ENCODE measurements around the gene ESPL1. TPM values are rescaled to one million over a fixed set of nuclear protein-coding genes. Genes with fewer than 3 reads are reported as not detected.
A peak's percentile ranks its signal among the peaks of the same experiment; 100 is the strongest.

The ESPL1 gene
- total and polyA plus RNA-seq, 2 of the 13 experiments (the other 11 are each of a cell fraction or from before 2014, with no cell fraction given) = 5.8 to 11.5 TPM

- TF ChIP-seq, protein P1, sequence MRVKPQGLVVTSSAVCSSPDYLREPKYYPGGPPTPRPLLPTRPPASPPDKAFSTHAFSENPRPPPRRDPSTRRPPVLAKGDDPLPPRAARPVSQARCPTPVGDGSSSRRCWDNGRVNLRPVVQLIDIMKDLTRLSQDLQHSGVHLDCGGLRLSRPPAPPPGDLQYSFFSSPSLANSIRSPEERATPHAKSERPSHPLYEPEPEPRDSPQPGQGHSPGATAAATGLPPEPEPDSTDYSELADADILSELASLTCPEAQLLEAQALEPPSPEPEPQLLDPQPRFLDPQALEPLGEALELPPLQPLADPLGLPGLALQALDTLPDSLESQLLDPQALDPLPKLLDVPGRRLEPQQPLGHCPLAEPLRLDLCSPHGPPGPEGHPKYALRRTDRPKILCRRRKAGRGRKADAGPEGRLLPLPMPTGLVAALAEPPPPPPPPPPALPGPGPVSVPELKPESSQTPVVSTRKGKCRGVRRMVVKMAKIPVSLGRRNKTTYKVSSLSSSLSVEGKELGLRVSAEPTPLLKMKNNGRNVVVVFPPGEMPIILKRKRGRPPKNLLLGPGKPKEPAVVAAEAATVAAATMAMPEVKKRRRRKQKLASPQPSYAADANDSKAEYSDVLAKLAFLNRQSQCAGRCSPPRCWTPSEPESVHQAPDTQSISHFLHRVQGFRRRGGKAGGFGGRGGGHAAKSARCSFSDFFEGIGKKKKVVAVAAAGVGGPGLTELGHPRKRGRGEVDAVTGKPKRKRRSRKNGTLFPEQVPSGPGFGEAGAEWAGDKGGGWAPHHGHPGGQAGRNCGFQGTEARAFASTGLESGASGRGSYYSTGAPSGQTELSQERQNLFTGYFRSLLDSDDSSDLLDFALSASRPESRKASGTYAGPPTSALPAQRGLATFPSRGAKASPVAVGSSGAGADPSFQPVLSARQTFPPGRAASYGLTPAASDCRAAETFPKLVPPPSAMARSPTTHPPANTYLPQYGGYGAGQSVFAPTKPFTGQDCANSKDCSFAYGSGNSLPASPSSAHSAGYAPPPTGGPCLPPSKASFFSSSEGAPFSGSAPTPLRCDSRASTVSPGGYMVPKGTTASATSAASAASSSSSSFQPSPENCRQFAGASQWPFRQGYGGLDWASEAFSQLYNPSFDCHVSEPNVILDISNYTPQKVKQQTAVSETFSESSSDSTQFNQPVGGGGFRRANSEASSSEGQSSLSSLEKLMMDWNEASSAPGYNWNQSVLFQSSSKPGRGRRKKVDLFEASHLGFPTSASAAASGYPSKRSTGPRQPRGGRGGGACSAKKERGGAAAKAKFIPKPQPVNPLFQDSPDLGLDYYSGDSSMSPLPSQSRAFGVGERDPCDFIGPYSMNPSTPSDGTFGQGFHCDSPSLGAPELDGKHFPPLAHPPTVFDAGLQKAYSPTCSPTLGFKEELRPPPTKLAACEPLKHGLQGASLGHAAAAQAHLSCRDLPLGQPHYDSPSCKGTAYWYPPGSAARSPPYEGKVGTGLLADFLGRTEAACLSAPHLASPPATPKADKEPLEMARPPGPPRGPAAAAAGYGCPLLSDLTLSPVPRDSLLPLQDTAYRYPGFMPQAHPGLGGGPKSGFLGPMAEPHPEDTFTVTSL (CRISPR knock-in tag; IDR thresholded peaks at IDR 0.05; ENCODE audit: borderline replicate concordance) = no peak
- no peak for TF ChIP-seq SMAD1 (CRISPR knock-in tag; IDR thresholded peaks at IDR 0.05; ENCODE audit: borderline replicate concordance, low read depth)
- TF ChIP-seq CEBPG (CRISPR knock-in tag; IDR thresholded peaks at IDR 0.05) = no peak
- 0 out of 2 replicates have a peak, but pooled peaks have one; percentile 15 for TF ChIP-seq HNF4A (CRISPR knock-in tag; IDR thresholded peaks at IDR 0.05)
- TF ChIP-seq ZSCAN12 (CRISPR knock-in tag; IDR thresholded peaks at IDR 0.05) = no peak
- TF ChIP-seq FOXA3 (CRISPR knock-in tag; IDR thresholded peaks at IDR 0.05) = no peak; the same call in 1 of the 2 replicates
- peak; percentile 48; the same call in 1 of the 2 replicates for TF ChIP-seq ZNF598 (CRISPR knock-in tag; IDR thresholded peaks at IDR 0.05; ENCODE audit: borderline replicate concordance)
- no peak for TF ChIP-seq LCORL (IDR thresholded peaks at IDR 0.05)
- TF ChIP-seq LCORL (CRISPR knock-in tag; IDR thresholded peaks at IDR 0.05) = peak; percentile 66; the same call in 1 of the 2 replicates
- TF ChIP-seq, protein P2, sequence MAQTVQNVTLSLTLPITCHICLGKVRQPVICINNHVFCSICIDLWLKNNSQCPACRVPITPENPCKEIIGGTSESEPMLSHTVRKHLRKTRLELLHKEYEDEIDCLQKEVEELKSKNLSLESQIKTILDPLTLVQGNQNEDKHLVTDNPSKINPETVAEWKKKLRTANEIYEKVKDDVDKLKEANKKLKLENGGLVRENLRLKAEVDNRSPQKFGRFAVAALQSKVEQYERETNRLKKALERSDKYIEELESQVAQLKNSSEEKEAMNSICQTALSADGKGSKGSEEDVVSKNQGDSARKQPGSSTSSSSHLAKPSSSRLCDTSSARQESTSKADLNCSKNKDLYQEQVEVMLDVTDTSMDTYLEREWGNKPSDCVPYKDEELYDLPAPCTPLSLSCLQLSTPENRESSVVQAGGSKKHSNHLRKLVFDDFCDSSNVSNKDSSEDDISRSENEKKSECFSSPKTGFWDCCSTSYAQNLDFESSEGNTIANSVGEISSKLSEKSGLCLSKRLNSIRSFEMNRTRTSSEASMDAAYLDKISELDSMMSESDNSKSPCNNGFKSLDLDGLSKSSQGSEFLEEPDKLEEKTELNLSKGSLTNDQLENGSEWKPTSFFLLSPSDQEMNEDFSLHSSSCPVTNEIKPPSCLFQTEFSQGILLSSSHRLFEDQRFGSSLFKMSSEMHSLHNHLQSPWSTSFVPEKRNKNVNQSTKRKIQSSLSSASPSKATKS (CRISPR knock-in tag; IDR thresholded peaks at IDR 0.05) = no peak
- TF ChIP-seq ZNF335 (CRISPR knock-in tag; IDR thresholded peaks at IDR 0.05) = no peak
- TF ChIP-seq ZMAT3 (CRISPR knock-in tag; conservative IDR thresholded peaks at IDR 0.05) = 0 out of 2 replicates have a peak, but pooled peaks have one; percentile 35
- TF ChIP-seq MXI1 (IDR thresholded peaks at IDR 0.05; ENCODE audit: borderline replicate concordance, low read depth, low read length) = no peak
- no peak for TF ChIP-seq TBL1XR1 (IDR thresholded peaks at IDR 0.05; ENCODE audit: borderline replicate concordance, low read length, partially characterized antibody)
- TF ChIP-seq, protein P3, sequence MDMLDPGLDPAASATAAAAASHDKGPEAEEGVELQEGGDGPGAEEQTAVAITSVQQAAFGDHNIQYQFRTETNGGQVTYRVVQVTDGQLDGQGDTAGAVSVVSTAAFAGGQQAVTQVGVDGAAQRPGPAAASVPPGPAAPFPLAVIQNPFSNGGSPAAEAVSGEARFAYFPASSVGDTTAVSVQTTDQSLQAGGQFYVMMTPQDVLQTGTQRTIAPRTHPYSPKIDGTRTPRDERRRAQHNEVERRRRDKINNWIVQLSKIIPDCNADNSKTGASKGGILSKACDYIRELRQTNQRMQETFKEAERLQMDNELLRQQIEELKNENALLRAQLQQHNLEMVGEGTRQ (IDR thresholded peaks at IDR 0.05; ENCODE audit: low read depth, low read length) = no peak
- TF ChIP-seq, protein P3 (CRISPR knock-in tag; IDR thresholded peaks at IDR 0.05; ENCODE audit: borderline replicate concordance) = no peak
- TF ChIP-seq TAF1 (CRISPR knock-in tag; IDR thresholded peaks at IDR 0.05) = peak; percentile 37; the same call in 1 of the 2 replicates
- TF ChIP-seq, protein P4, sequence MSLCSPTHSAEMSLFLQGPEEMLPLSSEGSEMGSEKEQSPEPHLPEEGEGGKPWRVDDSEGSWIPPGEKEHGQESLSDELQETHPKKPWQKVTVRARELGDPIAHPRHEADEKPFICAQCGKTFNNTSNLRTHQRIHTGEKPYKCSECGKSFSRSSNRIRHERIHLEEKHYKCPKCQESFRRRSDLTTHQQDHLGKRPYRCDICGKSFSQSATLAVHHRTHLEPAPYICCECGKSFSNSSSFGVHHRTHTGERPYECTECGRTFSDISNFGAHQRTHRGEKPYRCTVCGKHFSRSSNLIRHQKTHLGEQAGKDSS (CRISPR knock-in tag; IDR thresholded peaks at IDR 0.05; ENCODE audit: borderline replicate concordance, low read depth) = no peak
Measured at GRCh38 chr12:53221203-53222080, 46.7 kb upstream of the ESPL1 start (continued).

Measured in HepG2 (cell line).